IPS-NIHi7 (cell line): ENCODE data around the gene PRKN.

Experiments used
- DNase-seq: peaks from one replicate; pipeline ENCODE4 v3.0.0; 2012; ENCODE audit warnings: mixed read lengths; ENCODE audit errors: extremely low spot score

Gene PRKN

DNA sequence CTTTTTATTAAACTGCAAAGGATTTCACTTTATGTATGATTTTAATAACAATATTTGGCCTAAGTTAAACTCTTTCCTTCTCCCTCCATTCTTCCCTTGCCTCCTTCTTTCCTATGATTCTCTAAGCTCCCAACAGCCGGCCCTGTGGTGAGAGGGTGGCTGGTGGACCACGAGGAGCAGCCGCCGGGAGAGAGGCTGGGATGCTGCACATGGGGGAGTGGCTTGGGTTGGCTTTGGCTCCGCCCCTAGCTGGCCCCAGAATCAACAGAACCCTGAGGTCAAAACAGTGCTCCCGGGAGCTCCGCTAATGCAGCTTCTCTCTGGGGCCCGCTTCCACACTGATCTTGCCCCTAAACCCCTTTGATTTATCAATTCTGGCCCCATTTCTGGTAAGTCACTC lies 1063.9 kb downstream of the PRKN start:
- no peak for DNase-seq

- no peak for DNase-seq
Observed at GRCh38 chr6:161660666-161661571, 1066.6 kb downstream of the PRKN start.

DNA sequence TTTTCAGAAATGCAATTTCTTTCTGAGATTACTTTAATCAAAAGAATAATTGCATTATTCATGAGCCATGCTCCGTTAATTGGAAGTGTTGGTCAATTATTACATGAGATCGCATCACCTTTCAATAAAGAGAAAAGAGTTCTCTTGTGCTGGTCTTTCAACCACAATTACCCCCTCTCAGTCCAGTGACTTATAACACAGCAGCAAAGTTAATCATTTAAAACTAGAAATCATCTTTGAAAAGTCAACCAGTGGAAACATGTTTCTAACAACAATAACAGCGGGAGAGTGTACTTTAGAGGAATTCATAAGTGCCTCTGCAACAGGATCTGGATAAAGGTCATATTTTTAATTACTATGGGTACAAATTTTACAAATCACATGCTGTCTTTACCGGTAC lies 1069.4 kb downstream of the PRKN start:
- no peak for DNase-seq

DNA sequence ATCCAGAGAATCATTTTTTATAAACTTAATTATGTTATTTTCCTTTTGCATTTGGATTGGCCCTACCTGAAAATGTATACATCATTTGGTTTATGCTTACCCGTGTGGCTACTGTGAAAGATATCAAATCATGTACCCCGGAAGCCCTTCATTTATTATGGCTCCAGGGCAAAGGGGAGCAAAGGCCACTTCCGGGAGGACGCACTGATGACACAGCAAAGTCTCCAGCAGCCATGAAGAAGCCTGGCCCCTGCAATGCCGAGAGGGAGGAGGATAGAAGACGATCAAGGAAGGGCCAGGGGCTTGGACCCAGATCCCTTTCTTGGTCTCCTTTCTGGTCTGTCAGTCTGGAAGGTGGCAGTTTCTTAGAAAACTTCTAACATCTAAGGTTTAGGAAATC lies 1073.4 kb downstream of the PRKN start:
- DNase-seq, result no peak

DNA sequence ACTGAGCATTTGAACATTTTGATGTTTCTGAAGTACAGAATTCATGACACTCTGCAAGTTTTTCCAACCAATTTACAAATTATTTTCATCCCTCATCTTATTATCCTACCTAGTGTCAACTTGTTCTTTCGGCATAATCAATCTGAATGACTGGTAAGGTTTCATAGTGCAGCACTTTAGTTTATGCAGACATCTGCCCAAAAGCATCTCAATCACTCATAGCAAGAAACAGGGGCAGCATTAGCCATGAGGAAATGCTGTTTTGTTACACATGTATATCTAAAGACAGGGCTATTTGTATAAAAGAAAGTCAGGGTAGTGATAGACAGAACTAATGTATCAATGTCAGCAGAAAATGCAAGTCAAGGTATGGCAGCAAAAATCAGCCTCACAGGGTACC lies 1075.6 kb downstream of the PRKN start:
- no peak for DNase-seq

DNA sequence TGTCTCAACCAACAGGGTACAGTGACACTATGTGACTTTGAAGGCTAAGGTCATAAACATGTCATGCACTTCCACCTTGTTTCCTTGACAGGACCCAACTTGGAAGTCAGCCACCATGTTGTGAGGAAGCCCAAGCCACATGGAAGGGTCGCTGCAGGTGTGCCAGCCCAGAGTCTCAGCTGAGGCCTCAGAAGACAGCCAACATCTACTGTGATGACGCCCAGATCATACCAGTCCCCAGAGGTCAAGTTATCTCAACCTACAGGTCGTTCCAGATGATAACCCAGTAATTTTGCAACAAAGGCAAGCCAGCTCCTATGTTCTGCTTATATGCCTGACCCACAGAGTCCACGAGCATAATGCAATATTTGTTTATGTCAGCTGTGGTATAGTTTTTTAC lies 1077.7 kb downstream of the PRKN start:
- DNase-seq, result no peak

DNA sequence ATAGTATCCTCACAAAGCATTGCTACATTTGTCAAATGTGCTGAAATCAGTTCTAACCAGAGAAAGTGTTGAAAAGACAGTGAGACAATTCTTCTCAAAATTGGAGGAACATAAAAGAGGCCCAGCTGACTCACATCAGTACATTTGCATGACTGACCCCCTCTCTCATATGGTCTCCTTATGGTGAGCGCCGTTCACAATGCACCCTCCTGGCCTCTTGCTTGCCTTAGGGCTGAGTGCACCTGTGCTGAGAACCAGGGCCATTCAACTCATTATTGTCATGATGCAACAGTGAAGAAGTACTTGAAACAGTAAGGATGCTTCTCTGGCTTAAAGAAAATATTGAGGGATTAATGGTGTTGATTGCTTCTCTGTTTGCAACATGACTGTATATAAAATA lies 1078.5 kb downstream of the PRKN start:
- DNase-seq, result no peak

- DNase-seq, result no peak
Observed at GRCh38 chr6:161647234-161647633, 1080.3 kb downstream of the PRKN start.

- no peak for DNase-seq
Observed at GRCh38 chr6:161644521-161644920, 1083.0 kb downstream of the PRKN start.

GRCh38 chr6:161641175-161641574 lies 1086.4 kb downstream of the PRKN start:
- no peak for DNase-seq

- no peak for DNase-seq
Observed at GRCh38 chr6:161639772-161640171, 1087.8 kb downstream of the PRKN start.

GRCh38 chr6:161637658-161638057 lies 1089.9 kb downstream of the PRKN start:
- no peak for DNase-seq

DNA sequence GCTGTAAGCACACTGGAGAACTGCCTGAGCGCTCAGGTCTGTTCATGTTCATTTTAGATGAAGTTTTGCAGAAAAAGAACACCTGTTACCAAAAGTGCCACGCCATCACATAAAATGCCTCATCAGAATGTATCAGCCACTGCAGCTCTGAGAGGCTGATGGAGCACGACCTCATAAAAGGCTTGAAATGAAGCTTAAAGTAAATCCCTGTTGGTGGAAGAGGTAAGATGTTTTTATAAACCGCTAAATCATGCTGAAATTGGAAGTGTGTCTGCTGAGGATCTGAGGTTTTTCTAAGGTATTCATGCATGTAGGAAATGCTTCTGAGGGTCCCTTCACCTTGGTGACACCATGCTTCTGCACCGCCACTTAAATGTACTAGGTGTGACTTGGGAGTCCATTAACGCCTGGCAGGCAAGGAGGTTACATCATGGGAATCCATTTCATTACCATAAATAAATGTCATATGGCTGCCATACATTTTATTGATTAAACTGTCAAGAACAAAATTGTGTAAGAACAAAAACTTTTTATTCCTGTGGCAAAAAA lies 1090.6 kb downstream of the PRKN start:
- DNase-seq, result no peak

- no peak for DNase-seq
Observed at GRCh38 chr6:161635975-161636374, 1091.6 kb downstream of the PRKN start.

- DNase-seq, result no peak
Observed at GRCh38 chr6:161634916-161635315, 1092.7 kb downstream of the PRKN start.

DNA sequence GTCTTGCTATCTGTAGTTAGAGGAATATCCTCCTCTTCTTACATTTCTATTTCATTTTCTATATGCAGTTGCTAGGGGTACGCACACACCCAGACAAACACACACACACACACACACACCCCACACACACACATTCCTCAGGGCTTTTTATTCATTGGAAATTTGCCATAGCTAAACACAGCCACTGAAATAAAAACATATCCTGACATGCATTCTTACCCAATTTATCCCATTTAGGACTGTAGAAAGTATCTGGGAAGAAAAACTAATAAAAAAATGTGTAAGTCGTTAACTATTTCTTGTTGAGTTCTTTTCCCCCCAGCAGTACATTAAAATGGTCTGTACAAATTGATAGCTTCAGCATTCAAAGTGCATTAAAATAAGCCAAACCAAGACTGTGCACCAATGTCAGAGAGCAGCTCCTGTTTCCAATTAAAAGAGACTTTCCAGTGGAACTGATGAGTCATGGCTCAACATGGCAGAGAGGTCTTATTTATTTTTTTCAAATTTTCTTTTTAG lies 1095.8 kb downstream of the PRKN start:
- no peak for DNase-seq

DNA sequence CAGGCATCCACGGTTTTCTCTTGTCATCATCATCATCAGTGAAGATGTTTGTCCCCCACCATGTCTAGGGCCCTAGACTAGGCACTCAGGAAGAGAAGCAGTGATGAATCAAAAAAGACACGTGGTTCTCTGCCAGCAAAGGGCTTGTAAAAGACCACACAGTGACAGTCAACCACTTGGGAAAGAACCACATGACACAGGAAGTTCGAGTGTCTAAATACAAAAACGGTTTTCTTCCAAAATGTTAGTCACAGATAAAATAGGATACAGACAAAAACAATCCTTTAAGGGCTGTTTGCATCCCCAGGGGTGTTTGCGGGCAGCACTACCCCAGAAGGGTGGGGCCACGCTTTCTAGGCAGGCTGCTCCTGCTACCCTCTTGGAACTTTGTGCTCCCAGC lies 1096.9 kb downstream of the PRKN start:
- no peak for DNase-seq

GRCh38 chr6:161626132-161626676 lies 1101.4 kb downstream of the PRKN start:
- no peak for DNase-seq

- no peak for DNase-seq
Observed at GRCh38 chr6:161624111-161624510, 1103.5 kb downstream of the PRKN start.

DNA sequence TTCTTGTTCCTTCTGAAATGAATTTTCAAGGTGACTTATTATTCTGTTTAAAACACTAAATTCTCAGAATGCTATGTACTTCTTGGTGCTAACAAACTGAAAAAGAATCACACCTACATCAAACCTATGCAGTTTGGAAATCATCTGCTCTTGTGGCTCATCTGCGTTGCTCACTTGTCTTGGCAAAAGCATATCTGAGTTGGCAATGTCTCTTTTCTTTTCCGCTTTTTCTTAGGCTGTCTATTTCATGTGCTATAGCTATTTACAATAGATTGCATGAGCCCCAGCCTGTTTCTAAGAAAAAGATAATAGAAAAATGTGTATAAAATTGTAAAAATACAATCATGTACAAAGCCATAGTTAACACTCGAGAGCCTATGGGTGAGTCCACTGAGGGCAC lies 1104.8 kb downstream of the PRKN start:
- no peak for DNase-seq

GRCh38 chr6:161618831-161619454 lies 1108.6 kb downstream of the PRKN start:
- peak; percentile 74 for DNase-seq

DNA sequence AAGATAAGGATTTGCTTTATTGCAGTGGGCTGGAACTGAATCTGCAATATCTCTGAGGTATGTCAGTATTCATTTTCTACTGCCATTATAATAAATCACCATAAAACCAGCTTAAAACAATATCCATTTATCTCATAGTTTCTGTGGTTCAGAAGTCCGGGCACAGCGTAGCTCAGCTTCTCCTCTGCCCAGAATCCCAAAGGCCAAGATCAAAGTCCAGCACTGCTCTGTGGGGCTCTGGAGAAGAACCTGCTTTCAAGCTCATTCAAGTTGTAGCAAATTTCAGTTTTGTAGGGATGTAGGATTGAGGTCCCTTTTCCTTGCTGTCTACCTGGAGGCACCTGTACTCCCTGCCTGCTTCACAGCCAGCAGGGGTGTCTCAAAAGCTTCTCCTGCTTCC lies 1113.9 kb downstream of the PRKN start:
- no peak for DNase-seq

DNA sequence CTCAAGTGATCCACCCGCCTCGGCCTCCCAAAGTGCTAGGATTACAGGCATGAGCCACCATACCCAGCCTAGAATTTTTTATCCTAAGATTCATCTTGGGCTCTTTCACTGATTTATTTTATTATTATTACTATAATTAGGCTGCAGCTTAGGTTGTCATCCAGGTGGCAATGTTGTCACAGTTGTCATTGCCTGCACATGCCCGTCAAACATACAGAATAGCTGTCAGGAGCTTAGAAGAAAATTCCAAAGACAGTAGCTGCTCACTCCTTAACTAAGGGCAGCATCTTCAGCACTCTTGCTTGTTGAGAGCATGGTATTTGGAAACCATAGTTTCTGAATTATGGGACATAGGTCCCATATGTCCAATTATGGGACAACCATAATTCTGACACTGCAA lies 1118.8 kb downstream of the PRKN start:
- no peak for DNase-seq
